HG02870 (cell line): ENCODE results near the gene DEAF1.
"Not testable (repeated sequence)": the region's sequence is repeated elsewhere in the genome, so short reads cannot be mapped to it uniquely, and the experiment has no call there.

Experiments
- ATAC-seq: cut with Tn5 transposase; IDR thresholded peaks from one replicate; pipeline ENCODE4 v1.9.1; 2021; ENCODE audit warnings: mild to moderate bottlenecking, moderate library complexity; ENCODE audit not compliant: unreplicated experiment

Gene DEAF1

DNA sequence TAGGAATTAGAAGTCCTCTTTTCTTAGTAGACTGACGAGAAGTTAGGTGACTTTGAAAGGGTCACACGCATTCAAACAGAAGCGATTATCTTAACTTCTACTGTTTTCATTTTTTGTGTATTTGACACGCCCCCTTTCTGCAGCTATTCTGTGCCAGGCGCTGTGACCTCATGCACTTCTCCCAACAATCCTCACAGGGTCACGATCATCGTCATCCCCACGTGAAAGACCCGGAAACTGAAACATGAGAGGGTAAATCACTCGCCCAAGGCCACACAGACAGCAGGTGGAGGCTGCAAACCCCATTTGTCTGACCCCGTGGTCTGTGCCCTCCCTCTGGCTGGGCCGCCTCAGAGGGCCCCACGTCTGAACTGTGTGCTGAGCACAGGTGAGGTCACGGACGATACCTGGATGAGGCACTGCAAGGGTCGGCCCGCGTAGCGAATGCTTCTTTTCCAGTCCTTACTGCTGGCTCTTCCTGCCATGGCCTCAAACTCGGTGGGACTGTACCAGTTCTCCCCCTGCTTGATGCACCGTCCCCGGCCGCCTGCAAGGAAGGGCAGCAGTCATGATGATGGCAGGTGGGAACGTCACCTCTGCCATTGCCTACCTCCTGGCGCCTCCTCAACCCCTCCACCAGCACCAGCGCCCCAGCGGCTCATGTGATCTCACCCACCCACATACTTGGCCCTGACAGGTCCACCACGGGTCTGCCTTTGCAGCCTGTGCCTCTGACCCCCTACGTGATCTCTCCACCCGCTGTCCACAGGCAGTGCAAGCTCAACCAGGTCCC is 8.4 kb downstream of the DEAF1 start:
- no peak for ATAC-seq

DNA sequence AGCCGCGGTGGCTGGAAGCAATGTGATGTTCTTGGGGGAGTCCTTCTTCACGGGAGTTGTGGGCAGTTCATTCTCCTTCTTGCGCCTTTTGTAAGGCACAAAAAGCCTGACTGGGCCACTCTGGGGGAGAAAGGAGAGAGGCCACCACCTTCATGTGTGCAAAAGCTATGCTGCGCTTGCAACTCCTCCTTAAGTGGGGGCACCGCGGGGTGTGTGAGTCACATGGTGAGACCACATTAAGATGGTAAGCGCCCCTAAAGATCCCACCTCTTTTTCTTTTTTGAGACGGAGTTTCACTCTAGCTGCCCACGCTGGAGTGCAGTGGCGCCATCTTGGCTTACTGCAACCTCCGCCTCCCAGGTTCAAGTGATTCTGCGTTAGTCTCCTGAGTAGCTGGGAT is 14.1 kb downstream of the DEAF1 start:
- no peak for ATAC-seq

DNA sequence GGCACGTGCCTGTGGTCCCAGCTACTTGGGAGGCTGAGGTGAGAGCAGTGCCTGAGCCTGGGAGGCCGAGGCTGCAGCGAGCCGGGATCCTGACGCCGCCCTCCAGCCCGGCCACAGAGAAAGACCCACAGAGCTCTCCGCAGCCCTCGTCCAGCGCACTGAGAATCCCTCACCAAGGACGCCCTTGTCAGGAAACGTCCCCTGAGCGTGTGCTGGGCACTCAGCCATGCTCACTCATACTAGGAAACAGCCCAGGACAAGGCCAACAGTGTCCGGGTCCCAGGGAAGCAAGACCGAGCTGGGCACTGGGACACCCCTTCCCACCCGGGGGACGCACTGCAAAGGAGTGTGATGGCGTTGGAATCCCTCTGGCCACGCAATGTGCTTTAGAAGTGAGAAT is 14.5 kb downstream of the DEAF1 start:
- no peak for ATAC-seq

DNA sequence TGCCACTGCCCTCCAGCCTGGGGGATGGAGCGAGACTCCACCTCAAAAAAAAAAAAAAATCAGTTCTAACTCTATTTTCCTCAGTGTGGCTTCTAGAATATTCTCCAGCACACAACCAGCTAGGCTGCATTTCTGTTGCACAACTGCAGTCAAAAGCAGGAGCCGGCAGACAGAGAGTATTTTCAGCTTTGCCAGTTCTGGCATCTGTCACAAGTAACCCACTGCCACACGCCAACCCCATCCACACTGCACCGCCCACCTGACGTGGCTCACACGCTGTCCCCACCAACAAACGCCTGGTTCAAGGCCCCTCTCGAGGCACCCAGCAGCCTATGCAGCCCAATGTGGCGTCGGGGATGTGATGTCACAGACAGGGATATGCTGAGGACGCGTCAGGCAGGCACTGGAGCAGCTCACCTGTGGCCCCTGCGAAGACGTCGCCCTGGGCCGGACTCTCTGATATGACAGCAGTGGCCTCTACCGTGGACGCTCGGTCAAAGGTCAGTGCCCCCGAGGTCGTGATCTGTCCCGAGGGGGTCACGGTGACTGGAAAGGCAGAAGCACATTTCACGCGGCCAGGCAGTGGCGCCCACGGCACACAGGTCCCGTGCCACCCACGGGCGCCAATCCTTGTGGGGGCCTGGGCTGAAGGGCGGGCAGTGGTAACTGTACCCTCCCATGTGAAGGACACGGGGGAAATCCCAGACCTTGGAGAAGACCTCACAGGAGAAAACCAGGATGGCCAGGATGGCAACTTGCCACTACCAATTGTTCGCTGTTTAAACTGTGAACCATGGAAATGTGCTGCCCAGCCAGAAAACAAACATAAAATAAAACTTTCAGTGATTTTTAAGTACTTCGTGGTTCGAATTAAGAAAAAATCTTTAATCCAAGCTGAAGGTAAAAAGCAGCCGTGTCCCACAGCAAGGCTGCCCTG is 15.5 kb downstream of the DEAF1 start:
- no peak for ATAC-seq

DNA sequence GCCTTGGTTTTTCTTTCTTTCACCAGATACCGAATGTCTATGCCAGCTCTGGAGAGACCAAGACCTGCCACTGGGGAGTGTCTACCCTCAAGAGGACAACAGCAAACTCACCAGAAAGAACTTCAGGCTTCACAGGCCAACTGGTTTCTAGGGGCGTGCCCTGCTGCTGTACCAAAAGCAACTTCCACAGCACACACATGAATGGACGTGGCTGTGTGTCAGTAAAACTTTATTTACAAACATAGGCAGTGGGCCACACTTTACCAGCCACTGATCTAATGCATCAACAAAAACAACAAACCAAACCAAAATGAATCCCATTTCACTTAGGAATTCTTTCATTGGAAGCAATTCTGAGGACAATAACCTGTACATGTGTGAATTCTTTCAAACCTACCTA is 16.7 kb downstream of the DEAF1 start:
- no peak for ATAC-seq

DNA sequence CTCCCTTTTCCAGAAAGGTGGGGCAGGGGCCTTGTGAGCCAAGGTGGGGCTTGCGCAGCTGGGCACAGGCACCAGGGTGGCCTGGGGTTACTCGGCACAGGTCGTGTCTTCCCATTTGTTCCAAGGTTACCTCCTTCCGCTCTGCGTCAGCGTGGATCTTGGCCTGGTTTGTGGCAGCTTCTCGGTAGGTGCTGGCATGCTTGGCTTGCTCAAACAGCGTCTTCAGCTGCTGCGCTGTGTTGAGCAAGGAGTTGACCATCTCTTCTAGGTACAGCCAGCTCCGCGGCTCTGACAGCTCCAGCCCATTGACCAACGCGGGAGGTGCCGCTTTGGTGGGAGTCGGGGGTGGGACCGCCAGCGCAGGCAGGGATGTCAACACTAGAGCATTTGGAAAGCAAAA is 20.6 kb downstream of the DEAF1 start:
- ATAC-seq: no peak

DNA sequence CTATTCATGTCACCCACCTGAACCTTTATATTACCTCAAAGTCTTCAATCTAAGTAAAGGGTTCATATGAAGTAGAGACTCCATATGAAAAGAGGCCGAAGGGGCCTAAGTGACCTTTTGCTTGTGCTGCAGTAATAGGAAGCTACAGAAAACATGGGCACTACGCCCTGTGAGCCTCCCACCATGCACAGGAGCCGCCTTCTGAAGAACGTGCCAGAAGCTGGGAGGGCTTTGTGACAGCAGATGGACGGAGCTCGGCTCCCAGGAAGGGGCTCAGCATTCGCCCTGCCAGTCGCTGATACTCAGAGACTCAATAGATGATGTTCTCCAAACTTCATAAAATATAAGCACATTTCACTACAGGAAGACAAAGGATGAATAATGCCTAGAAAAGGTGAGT is 21.2 kb downstream of the DEAF1 start:
- no peak for ATAC-seq

DNA sequence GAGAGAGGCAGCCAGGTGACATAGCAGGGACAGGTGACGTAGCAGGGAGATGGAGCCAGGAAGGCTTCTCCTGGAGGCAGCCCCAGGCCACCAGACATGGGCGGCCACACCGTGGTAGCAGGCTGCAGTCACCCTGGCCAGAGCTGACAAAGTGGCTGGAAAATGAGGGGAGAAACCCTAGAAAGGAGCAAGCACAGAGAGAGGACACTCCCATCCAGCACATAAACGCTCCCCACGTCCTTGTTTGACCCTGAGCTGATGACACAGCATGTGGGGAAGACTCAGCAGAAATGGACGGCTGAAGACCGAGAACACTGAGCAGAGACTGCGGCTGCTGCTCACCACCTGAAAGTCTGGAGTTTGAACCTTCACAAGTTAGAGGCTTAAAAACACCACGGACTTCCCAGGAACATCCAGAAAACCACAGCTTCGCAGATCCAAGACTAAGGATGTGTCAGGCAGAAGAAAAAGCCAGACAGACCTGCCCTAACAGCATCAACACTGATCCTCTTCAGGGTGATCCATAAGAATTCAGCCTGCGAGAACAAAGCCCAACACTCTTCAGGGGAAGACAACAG is 29.2 kb downstream of the DEAF1 start:
- ATAC-seq: no peak

DNA sequence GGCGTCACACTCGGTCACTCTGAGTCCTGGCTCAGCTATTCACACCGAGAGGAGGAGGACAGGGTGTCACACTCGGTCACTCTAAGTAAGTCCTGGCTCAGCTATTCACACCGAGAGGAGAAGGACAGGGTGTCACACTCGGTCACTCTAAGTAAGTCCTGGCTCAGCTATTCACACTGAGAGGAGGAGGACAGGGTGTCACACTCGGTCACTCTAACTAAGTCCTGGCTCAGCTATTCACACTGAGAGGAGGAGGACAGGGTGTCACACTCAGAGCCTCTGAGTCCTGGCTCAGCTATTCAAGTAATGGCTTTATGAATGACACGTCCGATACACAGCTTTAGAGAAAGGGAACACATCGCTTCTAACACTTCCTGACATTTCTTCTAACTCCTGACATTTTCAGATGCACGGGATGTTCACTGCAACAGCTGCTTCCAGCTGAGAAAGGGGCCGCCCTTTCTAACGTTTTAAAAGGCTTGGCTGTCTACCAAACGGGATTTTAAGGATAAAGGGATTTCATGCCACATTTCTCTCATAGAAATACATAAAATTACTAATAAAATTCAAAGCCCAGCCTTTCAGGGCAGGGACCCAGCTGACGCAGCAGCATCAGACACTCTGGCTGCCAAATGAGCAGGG is 29.8 kb downstream of the DEAF1 start:
- ATAC-seq: no peak

DNA sequence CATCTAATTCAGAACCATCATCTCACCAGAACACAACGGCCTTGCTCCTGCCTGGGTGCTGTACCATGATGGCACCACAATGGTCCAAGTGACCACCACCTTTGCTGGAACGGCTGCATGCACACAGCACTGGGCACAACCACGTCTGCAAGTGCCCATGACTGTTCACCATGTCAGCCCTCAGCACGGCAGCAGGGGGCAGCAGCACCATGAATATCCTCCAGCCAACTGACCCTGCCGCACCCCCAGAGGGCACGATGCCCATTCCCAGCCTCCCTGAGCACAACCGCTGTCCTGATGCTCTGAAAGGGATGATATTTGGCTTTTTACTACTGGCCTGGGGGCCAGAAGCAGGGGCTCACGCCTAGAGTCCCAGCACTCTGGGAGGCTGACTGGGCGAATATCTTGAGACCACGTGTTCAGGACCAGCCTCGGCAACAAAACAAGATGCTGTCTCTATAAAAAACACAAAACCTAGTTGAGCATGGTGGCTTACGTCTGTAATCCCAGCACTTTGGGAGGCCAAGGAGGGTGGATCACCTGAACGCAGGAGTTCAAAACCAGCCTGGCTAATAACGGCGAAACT is 32.2 kb downstream of the DEAF1 start:
- ATAC-seq: no peak

DNA sequence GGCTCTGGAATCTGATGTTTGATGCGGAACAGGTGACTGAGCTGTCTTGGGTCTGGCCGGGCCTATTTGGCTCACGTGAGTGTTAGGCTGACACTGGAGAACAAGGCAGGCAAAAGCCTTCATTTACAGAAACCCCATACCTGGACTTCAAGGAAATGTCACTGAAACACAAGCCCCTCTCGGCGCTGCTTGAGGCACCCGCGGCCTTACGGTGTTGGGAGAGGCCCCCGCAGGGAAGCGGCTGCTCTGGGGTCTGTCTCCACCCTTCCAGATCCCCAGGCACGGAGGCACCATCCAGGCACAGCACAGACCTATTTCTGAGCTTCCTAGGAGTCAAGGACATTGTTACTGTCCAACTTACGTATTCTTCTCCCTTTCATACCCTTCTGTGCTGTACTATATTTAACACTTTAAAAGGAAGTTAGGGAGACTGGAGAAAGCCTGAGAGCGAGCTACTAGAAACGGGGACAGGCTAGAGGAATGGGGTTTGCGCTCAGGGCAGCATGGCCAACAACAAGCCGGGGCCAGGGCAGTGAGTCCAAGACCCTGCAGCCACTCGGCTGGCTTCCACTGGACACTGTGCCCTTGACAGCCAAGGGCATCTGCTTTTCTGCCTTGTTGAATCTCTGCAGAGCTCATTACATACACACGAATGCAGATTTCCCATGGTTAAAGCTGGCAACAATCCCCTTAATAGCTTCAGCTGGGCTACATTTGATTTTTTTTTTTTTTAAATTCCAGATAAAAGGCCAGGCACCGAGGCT is 34.2 kb downstream of the DEAF1 start:
- no peak for ATAC-seq

DNA sequence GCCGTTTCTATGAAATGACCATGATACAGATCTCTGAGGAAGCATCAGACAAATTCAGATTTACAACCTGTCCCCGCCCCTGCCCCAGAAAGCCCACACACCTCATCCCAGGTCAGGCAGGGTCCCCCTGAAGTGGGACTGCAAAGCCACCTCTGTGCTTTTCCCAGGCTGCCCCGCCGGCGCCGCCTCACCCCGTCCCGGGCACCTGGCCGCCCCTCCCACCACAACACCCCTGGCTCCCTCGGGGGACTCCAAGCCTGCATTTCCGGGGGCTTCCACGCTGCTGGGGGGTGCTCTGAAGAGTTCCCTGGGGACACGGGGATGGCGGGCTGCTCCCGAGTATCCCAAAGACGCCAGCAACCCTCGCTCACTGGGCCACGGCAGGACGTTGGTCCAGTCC is 34.7 kb downstream of the DEAF1 start:
- ATAC-seq: no peak

DNA sequence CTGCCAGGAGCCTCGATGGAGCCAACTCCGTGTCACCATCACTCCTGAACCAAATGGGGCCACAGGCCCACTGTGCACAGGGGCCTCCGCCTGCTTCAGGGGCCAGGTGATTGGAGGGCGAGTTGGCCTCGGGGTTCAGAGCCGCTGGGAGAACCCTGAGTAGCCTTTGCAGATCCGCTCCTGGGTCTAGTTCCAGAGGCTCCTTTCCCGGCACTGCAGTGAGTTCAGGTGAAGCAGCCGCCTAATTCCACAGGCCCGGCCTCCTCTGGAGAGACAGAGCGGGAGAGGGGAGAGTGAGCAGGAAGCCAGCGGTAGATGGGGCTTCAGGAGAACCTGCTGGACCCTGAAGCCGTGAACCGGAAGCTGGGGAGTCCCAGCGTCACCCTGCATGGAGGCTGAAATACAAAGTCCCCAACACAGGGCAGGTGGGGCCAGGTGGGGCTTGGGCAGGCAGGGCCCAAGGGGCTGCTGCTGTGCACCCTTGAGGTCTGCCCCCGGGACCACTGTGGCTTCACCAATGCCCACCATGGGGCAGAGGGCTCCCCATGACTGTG is 35.4 kb downstream of the DEAF1 start:
- no peak for ATAC-seq

DNA sequence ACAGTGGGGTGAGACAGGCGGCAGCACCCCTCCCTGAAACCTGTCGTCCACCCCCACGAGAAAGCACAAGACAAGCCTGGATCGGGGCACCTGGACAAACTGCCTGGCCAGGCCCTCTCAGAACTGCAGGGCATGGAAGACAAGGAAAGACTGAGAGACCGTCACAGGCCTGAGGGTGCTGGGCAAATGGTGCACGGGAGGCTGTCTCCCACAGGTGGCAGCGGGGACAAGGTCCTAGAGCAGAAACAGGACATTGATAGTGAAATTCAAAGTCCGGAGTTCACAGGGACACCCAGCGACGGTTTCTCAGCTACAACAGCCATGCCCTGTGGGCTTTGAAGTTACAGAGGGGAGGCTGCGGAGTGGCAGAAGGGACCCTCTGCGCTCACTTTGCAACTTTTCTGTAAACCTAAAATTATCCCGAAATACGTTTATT is 37.3 kb downstream of the DEAF1 start:
- no peak for ATAC-seq

DNA sequence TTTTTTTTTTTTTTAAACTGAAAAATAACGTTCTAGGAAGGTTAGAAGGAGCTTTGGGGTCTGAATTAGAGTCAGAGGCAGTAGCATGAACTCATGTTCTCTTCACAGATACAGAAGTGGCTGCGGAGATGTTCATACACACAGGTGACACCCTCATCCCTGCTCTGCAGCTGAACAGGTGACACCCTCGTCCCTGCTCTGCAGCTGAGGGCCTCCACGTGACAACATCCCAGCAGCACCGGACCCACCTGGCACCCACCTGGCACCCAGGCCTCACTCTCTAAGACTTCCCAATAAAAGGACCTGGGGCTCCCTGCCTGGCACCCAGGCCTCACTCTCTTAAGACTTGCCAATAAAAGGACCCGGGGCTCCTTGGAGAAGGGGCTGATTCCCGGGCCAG is 38.2 kb downstream of the DEAF1 start:
- no peak for ATAC-seq

DNA sequence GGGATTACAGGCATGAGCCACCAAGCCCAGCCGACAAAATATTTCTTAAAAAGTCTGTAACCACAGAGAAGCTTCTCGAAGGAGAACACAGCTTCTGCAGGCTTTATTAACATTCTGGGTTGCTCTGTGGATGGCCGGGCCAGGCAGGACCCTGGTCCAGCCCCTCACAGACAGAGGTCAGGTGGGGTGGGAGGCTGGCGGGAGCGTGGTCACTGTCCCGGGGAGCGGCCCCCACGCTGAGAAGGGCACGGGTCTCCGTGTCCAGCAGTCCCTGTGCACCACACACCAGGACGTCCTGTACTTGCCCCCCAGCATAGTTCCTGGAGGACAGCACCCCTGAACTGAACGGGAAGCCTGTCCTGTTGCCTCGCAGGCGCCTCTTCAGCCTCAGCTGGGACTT is 38.6 kb downstream of the DEAF1 start:
- no peak for ATAC-seq

DNA sequence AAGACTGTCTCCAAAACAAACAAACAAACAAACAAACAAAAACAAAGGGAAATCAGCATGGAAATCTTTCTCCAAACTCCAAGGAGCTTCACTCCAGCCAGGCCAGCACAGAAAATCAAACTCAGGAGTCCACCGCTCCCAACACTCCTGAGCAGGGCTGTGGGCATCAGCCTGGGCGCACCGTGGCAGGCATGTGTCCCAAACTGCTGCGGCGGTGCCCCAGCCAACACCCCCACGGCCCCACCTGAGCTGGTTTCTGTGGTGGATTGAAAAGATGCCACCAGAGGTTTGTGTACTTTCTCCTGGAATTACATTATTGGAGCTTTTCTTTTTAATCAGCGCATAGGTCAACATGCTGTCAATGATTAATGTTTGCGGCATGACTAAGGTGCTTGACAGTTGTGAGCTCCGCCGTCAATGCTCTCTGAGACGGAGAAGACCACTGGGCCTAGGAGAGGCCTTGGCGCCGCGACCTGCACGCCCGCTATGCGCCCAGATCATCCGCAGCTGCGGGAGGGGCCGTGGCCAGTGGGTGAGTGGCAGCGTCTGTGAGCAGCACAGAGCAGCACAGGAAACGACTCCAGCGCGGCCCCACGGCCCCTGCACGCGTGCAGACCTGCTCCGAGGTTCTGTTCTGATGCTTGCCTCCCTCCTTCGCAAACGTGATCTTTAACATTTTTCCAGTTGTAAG is 39.8 kb downstream of the DEAF1 start:
- no peak for ATAC-seq

DNA sequence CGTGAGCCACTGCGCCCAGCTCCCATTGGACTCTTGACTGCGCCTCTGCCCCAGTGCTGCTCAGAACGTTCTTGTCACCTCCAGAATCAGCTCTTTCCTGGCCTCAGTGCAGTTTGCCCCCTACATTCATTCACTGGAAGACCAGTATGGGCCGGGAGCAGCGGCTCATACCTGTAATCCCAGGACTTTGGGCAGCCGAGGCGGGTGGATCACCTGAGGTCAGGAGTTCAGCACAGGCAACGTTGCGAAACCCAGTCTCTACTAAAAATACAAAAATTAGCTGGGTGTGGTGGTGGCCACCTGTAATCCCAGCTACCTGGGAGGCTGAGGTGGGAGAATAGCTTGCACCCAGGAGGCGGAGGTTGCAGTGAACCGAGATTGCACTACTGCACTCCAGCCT is 40.6 kb downstream of the DEAF1 start:
- ATAC-seq: not testable (repeated sequence)

DNA sequence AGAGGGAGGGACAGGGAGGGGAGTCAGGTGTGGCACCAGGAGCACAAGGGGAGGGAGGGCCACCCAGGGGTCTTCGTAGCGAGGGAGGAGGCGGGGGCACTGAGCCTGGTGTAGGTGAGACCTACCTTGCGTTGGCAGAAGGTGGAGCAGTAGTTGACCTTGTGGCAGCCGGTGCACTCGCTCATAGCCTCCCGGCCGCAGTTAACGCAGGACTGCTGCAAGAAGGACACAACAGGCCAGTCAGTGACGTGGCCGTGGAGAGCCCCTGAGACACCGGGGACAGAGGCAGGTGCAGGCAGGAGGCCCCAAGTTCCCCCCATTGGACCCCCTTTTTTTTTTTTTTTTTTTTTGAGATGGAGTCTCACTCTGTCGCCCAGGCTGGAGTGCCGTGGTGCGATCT is 41.2 kb downstream of the DEAF1 start:
- ATAC-seq: no peak
